T-helper 22 cell (primary cell): ENCODE measurements around the gene HERC5.
"Not testable (repeated sequence)": the region's sequence is repeated elsewhere in the genome, so short reads cannot be mapped to it uniquely, and the experiment has no call there.

Source experiments
- DNase-seq: peaks from one replicate; pipeline ENCODE4 v3.0.0-alpha.2; 2020; ENCODE audit warnings: low read depth

HERC5 gene

GRCh38 chr4:88456670-88457306 is at the start of gene HERC5:
HERC5 (plus strand) TSS chr4:88457119; CDS start chr4:88457270, 151 bp downstream.
- peak; percentile 83 for DNase-seq

DNA sequence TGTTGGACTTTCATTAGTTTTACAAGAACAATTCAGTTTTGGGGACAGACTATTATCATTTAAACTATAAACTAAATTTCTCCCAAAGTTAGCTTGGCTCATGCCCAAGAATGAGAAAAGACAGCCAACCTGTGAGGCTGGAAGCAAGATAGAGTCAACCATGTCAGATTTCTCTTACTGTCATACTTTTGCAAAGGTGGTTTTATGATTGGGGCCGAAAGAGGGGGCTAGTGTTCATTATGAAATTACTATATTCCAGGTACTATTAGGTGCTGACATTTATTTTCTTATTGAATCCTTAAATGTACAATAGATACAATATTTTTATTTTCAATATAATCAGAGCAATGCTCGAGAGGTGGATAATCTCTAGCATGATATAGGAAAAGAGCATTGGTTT is 47.7 kb upstream of the HERC5 start:
- DNase-seq, result no peak

DNA sequence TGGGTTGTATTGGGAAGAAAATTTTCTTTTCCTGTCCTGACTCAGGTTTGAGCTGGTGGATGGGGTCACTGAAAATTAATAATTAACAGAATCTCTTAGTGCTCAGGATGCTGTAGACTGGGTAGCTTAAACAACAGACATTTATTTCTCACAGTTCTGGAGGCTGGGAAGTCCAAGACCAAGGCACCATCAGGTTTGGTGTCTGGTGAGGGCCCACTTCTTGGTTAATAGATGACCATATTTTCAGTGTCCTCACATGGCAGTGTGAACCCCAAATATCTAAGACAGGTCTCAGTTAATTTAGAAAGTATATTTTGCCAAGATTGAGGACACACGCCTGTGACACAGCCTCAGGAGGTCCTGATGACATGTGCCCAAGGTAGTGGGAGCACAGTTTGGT is 47.1 kb upstream of the HERC5 start:
- DNase-seq, result no peak

DNA sequence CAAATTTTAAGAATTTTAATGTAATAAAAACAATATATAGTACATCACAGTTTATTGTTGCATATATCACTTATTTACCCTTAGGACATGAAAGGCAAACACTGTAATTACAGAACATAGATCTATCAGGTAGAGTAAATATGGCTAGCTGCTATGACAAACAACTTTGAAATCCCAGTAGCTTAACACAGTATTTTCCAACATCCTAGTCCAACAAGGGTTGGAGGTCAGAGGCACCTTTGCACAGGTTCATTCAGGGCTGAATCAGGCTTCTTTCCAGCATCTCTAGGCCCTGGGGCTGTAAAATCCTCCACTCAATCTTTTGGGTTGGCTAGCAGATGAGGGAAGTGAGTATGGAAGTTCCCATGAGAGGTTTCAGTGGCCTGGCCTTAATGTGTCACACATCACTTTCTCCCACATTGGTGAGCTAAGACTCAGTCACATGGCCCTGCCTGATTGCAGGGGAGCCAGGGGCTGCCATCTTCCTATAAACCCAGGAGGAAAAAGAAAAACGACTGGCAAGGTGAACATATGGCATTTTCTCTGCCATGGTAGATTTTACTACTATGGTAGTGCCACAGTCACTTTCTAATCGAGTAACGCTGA is 45.3 kb upstream of the HERC5 start:
- no peak for DNase-seq

DNA sequence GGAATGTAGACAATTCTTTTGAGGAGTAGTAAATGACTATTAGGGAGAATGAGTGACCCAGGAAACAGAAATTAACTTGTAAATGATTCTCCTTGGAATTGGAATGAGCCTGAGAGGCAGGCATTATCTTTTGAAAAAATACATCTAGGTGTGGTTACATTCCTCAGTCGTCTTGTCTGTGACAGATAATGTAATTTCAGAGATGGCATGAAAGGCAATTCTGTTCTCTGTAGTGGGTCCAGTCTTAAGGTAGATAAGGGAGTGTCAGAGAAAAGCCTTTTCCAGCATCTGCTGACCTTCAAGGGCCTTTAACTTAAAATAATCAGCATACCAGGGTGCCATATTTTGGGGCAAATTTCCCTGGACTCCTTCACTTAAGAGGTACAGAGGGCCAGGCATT is 43.1 kb upstream of the HERC5 start:
- DNase-seq, result no peak

DNA sequence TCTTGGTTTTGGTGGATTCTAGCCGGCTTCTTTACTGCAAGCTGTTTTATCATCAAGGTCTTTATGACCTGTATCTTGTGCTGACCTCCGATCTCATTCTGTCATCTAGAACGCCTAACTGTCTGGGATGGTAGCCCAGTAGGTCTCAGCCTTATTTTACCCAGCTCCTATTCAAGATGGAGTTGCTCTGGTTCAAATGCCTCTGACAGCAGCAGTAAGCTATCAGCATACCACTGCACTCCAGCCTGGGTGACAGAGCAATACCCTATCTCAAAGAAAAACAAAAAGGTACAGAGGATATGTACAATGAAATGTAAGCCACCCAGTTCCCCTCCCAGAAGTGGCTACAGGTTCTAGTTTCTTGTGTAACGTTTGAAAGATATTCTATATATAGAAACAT is 42.2 kb upstream of the HERC5 start:
- no peak for DNase-seq

DNA sequence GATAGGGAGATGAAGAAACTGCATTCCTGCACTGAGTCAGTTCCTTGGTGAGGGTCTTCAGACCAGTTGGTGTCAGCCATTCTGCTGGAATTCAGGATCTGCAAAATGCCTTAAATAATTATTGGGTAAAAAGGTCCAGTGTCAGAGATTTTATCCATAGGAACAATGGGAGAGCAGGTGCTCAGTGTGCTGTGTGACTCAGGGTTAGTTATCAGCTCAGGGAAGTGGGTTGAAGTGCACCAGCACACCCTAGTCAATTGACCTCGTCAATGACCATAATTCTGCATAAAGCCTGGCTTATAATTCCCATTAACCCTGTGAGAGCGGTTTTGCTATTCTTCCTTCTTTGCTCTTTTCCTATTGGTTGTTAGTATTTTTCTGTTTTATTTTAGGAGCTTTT is 40.9 kb upstream of the HERC5 start:
- no peak for DNase-seq

- DNase-seq, result no peak
Measured at GRCh38 chr4:88418411-88418810, 38.5 kb upstream of the HERC5 start.

DNA sequence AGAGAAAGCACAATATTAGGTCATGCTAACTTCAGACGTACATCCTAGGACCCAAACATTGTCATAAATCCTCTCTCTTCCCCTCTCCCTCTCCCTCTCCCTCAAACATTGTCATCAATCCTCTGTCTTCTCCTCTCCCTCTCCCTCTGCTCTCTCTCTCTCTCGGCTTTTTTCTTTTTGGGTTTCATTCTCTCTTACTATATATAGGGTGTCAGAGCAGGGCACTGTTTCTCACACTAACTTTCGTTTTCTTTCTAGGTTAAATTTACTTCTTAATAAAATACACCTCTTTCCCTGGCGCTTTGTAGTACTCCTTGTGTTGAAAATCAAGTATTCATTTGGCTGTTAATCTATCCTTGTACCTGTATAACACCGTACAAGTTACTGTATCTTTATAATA is 37.0 kb upstream of the HERC5 start:
- no peak for DNase-seq

GRCh38 chr4:88420844-88421243 is 36.1 kb upstream of the HERC5 start:
- DNase-seq, result no peak

- DNase-seq, result no peak
Measured at GRCh38 chr4:88422403-88422802, 34.5 kb upstream of the HERC5 start.

DNA sequence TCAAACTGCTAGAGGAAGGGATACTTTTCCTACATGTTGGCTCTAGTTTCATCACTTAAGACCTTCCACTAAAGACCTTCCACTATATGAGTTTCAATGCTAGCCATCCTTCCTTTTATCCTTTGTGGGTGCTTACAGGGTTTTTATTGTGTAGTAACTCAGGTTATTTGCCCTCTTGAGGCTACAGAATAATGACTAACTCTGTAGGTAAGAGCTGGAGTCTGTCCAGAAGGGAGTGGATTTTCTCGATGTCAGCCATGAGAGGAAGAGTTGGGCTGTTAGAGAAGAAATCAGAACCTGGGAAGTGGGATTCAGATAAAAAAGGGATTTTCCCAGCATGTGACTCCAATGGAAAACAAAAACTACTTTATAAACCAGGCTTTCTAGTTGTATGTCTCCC is 27.5 kb upstream of the HERC5 start:
- no peak for DNase-seq

DNA sequence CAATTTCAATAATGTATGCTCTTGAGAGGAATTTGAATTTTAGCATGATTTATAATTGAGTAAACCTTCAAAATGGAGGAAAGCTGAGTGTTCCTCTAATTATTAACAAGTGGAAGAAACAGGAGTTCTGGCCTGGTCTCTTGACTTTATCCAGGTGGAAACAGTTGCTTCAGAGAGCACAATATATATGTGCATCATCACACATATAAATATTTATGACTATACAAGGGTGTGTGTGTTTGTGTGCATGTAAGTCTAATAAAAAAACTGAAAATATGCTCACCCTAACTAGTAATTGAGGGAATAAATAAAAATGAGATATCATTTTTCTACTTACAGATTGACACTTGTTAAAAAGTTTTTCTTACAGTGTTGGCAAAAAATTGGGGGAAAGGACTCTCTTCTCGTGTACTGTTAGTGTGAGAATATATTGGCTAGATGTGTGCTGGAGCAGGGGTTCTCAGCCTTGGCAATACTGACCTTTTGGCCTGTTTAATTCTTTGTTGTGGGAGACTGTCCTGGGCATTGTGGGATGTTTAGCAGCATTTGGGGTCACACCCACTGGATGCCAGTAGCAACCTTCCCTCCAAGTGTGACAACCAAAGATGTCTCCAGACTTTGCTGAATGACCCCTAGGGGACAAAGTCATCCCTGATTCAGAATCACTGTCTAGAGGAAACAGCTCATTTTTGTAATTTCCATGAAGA is 20.8 kb upstream of the HERC5 start:
- DNase-seq, result no peak

DNA sequence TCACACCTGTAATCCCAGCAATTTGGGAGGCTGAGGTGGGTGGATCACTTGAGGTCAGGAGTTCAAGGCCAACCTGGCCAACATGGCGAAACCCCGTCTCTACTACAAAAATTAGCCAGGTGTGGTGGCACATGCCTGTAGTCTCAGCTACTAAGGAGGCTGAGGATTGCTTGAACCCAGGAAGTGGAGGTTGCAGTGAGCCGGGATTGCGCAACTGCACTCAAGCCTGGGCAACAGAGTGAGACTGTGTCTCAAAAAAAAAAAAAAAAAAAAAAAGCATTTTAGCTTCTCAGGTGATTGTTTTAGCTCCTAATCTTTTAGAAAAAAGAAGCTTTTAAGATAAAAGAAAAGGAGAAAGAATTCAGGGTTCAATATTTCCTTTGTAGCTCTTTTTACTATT is 19.0 kb upstream of the HERC5 start:
- DNase-seq, result not testable (repeated sequence)

GRCh38 chr4:88439161-88439760 is 17.7 kb upstream of the HERC5 start:
- no peak for DNase-seq

- no peak for DNase-seq
Measured at GRCh38 chr4:88440146-88440545, 16.8 kb upstream of the HERC5 start.

DNA sequence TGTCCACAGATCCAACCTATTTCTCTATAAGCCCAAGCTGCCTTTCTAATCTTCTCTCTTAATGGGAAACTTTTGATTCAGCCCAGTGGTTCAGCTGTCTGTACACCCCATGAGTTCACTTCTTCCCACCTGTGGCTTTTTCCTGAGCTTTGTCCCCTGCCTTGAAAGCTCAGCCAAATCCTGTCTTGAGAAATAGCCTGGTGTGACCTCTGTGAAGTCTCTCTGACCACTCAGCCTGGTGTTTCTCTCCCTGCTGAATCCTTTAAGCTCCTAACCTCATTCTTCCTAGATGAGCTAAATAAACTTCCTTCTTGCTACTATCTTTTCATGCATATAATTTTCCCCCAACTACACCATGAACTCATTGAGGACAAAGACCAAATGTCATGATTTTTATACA is 15.2 kb upstream of the HERC5 start:
- DNase-seq, result no peak

DNA sequence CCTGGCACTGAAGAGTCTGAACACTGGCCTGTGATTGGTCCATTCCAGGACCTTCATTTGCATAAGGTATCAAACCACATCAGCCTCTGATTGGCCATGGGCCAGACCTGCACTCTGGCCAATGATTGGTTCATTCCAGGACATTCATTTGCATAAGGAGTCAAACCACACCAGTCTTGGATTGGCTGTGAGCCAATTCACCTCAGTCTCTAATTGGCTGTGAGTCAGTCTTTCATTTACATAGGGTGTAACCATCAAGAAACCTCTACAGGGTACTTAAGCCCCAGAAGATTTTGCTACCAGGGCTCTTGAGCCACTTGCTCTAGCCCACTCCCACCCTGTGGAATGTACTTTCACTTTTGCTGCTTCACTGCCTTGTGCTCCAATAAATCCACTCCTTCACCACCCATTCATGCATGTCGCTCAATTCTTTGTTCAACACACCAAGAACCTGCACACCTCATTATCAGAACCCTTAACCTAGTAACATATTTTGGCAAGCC is 14.2 kb upstream of the HERC5 start:
- no peak for DNase-seq

GRCh38 chr4:88443486-88443885 is 13.4 kb upstream of the HERC5 start:
- DNase-seq, result no peak

DNA sequence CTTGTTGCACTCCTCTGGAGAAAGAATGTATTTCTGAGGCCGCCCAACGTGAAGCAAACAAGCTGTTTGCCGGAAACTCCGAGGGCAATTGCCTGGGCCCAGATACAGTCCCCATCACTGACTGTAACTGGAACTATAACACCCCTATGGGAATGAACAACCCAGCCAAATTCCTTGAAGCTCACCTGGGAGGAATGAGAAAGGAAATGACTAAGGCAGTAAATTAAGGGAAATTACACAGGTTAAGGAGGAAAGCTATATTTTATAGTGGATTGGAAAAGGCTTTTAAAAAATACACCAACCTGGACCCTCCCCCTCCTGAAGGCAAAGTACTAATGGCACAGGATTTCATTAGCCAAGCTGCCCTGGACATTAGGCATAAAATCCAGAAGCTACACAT is 11.7 kb upstream of the HERC5 start:
- DNase-seq, result no peak

DNA sequence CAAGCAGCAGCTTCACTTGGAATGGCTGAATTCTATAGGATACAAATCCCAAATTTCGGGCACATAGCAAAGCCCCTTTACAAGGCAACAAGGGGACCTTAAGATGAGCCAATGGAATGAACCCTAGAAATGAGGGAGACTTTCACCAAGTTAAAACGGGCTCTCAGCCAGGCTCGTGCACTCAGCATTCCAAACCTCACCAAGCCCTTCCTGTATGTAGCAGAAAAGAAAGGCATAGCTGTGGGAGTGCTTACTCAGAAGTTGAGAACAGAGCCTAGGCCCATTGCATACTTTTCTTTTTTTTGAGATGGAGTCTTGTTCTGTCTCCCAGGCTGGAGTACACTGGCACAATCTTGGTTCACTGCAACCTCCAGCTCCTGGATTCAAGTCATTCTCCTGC is 10.8 kb upstream of the HERC5 start:
- no peak for DNase-seq

DNA sequence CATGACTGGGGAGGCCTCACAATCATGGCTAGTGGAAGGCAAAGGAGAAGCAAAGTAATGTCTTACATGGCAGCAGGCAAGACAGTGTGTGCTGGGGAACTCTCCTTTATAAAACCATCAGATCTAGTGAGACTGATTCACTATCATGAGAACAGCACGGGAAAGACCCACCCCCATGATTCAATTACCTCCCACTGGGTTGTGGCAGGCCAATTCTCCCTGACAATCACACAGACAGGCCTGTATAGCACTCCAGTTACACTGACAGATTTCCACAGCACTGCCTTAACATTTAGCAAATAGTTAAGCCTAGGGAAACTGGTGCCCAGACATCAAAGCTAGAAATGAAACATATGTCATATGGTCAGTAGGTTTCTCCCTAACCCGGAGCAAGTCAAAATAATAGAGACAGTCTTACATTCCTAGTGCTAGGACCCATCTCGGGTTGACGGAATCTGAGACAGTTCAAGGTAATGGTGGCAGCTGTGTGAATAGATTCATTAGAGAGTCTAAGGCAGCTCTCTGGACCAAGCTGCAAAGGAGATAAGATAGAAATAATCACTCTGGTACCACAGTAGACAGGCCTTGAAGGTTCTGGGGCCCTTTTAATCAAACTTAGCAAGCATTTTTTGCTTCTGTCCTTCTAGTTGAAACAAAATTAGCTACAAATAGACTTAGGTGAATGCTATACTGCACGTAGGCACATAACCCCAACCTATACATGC is 9.4 kb upstream of the HERC5 start:
- no peak for DNase-seq
